ENCODE results near the gene NKX2-1. TPM values are rescaled to one million over a fixed set of nuclear protein-coding genes. Genes with fewer than 3 reads are reported as not detected.
A peak's percentile ranks its signal among the peaks of the same experiment; 100 is the strongest.

NKX2-1 gene
- total and polyA plus RNA-seq, 2 of the 13 experiments (the other 11 are each of a cell fraction or from before 2014, with no cell fraction given), result not detected

- TF ChIP-seq TMF1 (CRISPR knock-in tag; IDR thresholded peaks at IDR 0.05; ENCODE audit: low read depth) (no peak), ZNF20 (CRISPR knock-in tag; IDR thresholded peaks at IDR 0.05) (no peak), REPIN1 (CRISPR knock-in tag; IDR thresholded peaks at IDR 0.05; ENCODE audit: borderline replicate concordance, low read depth) (no peak), MXD4 (CRISPR knock-in tag; IDR thresholded peaks at IDR 0.05) (no peak), ZNF235 (CRISPR knock-in tag; IDR thresholded peaks at IDR 0.05; ENCODE audit: borderline replicate concordance) (no peak), U2AF1 (optimal IDR thresholded peaks at IDR 0.05; ENCODE audit: low read depth, low read length) (no peak), ISX (CRISPR knock-in tag; conservative IDR thresholded peaks at IDR 0.05) (no peak), ZBTB39 (CRISPR knock-in tag; IDR thresholded peaks at IDR 0.05) (no peak), PRDM4 (CRISPR knock-in tag; IDR thresholded peaks at IDR 0.05; ENCODE audit: borderline replicate concordance) (no peak), POGK (CRISPR knock-in tag; conservative IDR thresholded peaks at IDR 0.05) (no peak), HNRNPK (IDR thresholded peaks at IDR 0.05; ENCODE audit: low read depth, low read length, poor library complexity, severe bottlenecking) (no peak)
- TF ChIP-seq, protein P1, sequence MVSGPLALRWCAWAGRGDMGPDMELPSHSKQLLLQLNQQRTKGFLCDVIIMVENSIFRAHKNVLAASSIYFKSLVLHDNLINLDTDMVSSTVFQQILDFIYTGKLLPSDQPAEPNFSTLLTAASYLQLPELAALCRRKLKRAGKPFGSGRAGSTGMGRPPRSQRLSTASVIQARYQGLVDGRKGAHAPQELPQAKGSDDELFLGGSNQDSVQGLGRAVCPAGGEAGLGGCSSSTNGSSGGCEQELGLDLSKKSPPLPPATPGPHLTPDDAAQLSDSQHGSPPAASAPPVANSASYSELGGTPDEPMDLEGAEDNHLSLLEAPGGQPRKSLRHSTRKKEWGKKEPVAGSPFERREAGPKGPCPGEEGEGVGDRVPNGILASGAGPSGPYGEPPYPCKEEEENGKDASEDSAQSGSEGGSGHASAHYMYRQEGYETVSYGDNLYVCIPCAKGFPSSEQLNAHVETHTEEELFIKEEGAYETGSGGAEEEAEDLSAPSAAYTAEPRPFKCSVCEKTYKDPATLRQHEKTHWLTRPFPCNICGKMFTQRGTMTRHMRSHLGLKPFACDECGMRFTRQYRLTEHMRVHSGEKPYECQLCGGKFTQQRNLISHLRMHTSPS (CRISPR knock-in tag; IDR thresholded peaks at IDR 0.05; ENCODE audit: low read depth), result no peak
- TF ChIP-seq, protein P2, sequence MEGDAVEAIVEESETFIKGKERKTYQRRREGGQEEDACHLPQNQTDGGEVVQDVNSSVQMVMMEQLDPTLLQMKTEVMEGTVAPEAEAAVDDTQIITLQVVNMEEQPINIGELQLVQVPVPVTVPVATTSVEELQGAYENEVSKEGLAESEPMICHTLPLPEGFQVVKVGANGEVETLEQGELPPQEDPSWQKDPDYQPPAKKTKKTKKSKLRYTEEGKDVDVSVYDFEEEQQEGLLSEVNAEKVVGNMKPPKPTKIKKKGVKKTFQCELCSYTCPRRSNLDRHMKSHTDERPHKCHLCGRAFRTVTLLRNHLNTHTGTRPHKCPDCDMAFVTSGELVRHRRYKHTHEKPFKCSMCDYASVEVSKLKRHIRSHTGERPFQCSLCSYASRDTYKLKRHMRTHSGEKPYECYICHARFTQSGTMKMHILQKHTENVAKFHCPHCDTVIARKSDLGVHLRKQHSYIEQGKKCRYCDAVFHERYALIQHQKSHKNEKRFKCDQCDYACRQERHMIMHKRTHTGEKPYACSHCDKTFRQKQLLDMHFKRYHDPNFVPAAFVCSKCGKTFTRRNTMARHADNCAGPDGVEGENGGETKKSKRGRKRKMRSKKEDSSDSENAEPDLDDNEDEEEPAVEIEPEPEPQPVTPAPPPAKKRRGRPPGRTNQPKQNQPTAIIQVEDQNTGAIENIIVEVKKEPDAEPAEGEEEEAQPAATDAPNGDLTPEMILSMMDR (CRISPR knock-in tag; IDR thresholded peaks at IDR 0.05), result peak; percentile 83
- TF ChIP-seq, protein P3, sequence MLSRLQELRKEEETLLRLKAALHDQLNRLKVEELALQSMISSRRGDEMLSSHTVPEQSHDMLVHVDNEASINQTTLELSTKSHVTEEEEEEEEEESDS (CRISPR knock-in tag; IDR thresholded peaks at IDR 0.05; ENCODE audit: borderline replicate concordance), result no peak
- TF ChIP-seq, protein P4, sequence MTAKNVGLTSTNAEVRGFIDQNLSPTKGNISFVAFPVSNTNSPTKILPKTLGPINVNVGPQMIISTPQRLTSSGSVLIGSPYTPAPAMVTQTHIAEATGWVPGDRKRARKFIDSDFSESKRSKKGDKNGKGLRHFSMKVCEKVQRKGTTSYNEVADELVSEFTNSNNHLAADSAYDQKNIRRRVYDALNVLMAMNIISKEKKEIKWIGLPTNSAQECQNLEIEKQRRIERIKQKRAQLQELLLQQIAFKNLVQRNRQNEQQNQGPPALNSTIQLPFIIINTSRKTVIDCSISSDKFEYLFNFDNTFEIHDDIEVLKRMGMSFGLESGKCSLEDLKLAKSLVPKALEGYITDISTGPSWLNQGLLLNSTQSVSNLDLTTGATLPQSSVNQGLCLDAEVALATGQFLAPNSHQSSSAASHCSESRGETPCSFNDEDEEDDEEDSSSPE (CRISPR knock-in tag; IDR thresholded peaks at IDR 0.05), result peak; percentile 55; the same call in 1 of the 2 replicates
Measured at GRCh38 chr14:36520601-36521525, 831 bp upstream of the NKX2-1 start (continued).

All from HepG2 (cell line).